ENCODE data around the gene PEDS1. TPM values are rescaled to one million over a fixed set of nuclear protein-coding genes. Genes with fewer than 3 reads are reported as not detected.

Gene PEDS1
- total RNA-seq, 1 experiment from 2014 or later, result 29.7 TPM

- H3K36me3 ChIP-seq (ENCODE audit: insufficient read depth, low read length), result peaks cover 8% of the 10 kb centered on the region; the same call in 1 of the 2 replicates
- no peaks in the 10 kb centered on the region for H3K9me3 ChIP-seq (ENCODE audit: low read length)
- H3K4me2 ChIP-seq (ENCODE audit: low read depth, low read length, poor library complexity, severe bottlenecking), result no peak overlapping the region
- H3K27ac ChIP-seq (ENCODE audit: low read length), result no peak overlapping the region
- no peaks in the 10 kb centered on the region for H4K20me1 ChIP-seq (ENCODE audit: insufficient read depth, low read depth, low read length)
- H3K4me1 ChIP-seq (ENCODE audit: low read length), result no peaks in the 10 kb centered on the region
- H3K4me3 ChIP-seq (ENCODE audit: low read length), result no peak overlapping the region
- no peak overlapping the region for H3K9ac ChIP-seq (ENCODE audit: low read length)
- DNase-seq, result no peak
- H3K79me2 ChIP-seq (ENCODE audit: low read length), result no peaks in the 10 kb centered on the region
- H2AFZ ChIP-seq (ENCODE audit: low read length), result no peak overlapping the region
- H3K9me2 ChIP-seq (replicated peaks; ENCODE audit: insufficient read depth, low read length), result no peaks in the 10 kb centered on the region
- no peaks in the 10 kb centered on the region for H3K27me3 ChIP-seq (ENCODE audit: low read length)
Measured at GRCh38 chr20:50123418-50123817, 30.1 kb downstream of the PEDS1 start.

- Histone ChIP-seq H4K20me1 (ENCODE audit: insufficient read depth, low read depth, low read length) (no peaks in the 10 kb centered on the region), H3K9me3 (ENCODE audit: low read length) (no peaks in the 10 kb centered on the region), H3K27ac (ENCODE audit: low read length) (no peak overlapping the region), H3K27me3 (ENCODE audit: low read length) (no peaks in the 10 kb centered on the region), H3K4me3 (ENCODE audit: low read length) (no peak overlapping the region), H2AFZ (ENCODE audit: low read length) (no peak overlapping the region), H3K79me2 (ENCODE audit: low read length) (no peaks in the 10 kb centered on the region), H3K4me2 (ENCODE audit: low read depth, low read length, poor library complexity, severe bottlenecking) (no peak overlapping the region), H3K9ac (ENCODE audit: low read length) (no peak overlapping the region), H3K9me2 (replicated peaks; ENCODE audit: insufficient read depth, low read length) (no peaks in the 10 kb centered on the region), H3K36me3 (ENCODE audit: insufficient read depth, low read length) (peaks cover 8% of the 10 kb centered on the region; the same call in 1 of the 2 replicates), H3K4me1 (ENCODE audit: low read length) (no peaks in the 10 kb centered on the region)
- DNase-seq, result no peak
Measured at GRCh38 chr20:50122763-50123162, 30.8 kb downstream of the PEDS1 start.

GRCh38 chr20:50121858-50122271, 31.7 kb downstream of the PEDS1 start:
- no peak overlapping the region for H3K4me3 ChIP-seq (ENCODE audit: low read length)

GRCh38 chr20:50120935-50121693, 32.4 kb downstream of the PEDS1 start:
- no peaks in the 10 kb centered on the region for H3K27me3 ChIP-seq (ENCODE audit: low read length)
- H3K9ac ChIP-seq (ENCODE audit: low read length), result no peak overlapping the region
- no peaks in the 10 kb centered on the region for H4K20me1 ChIP-seq (ENCODE audit: insufficient read depth, low read depth, low read length)
- H3K4me2 ChIP-seq (ENCODE audit: low read depth, low read length, poor library complexity, severe bottlenecking), result no peak overlapping the region
- H3K4me1 ChIP-seq (ENCODE audit: low read length), result peaks cover 5% of the 10 kb centered on the region
- H3K36me3 ChIP-seq (ENCODE audit: insufficient read depth, low read length), result peaks cover 8% of the 10 kb centered on the region; the same call in 1 of the 2 replicates
- no peak overlapping the region for H3K27ac ChIP-seq (ENCODE audit: low read length)
- H3K9me3 ChIP-seq (ENCODE audit: low read length), result no peaks in the 10 kb centered on the region
- H3K4me3 ChIP-seq (ENCODE audit: low read length), result no peak overlapping the region
- H3K9me2 ChIP-seq (replicated peaks; ENCODE audit: insufficient read depth, low read length), result no peaks in the 10 kb centered on the region
- DNase-seq, result peak; percentile 80
- H3K79me2 ChIP-seq (ENCODE audit: low read length), result no peaks in the 10 kb centered on the region
- H2AFZ ChIP-seq (ENCODE audit: low read length), result no peak overlapping the region

More at GRCh38 chr20:50121858-50122271, 31.7 kb downstream of the PEDS1 start:
- Histone ChIP-seq H3K36me3 (ENCODE audit: insufficient read depth, low read length) (peaks cover 8% of the 10 kb centered on the region; the same call in 1 of the 2 replicates), H3K9me2 (replicated peaks; ENCODE audit: insufficient read depth, low read length) (no peaks in the 10 kb centered on the region), H3K27me3 (ENCODE audit: low read length) (no peaks in the 10 kb centered on the region), H4K20me1 (ENCODE audit: insufficient read depth, low read depth, low read length) (no peaks in the 10 kb centered on the region), H3K4me1 (ENCODE audit: low read length) (no peaks in the 10 kb centered on the region), H2AFZ (ENCODE audit: low read length) (no peak overlapping the region), H3K9me3 (ENCODE audit: low read length) (no peaks in the 10 kb centered on the region), H3K27ac (ENCODE audit: low read length) (no peak overlapping the region), H3K4me2 (ENCODE audit: low read depth, low read length, poor library complexity, severe bottlenecking) (no peak overlapping the region), H3K79me2 (ENCODE audit: low read length) (no peaks in the 10 kb centered on the region), H3K9ac (ENCODE audit: low read length) (no peak overlapping the region)
- DNase-seq, result peak; percentile 63

- H3K4me1 ChIP-seq (ENCODE audit: low read length), result peaks cover 28% of the 10 kb centered on the region
- no peaks in the 10 kb centered on the region for H3K9me2 ChIP-seq (replicated peaks; ENCODE audit: insufficient read depth, low read length)
- no peak for DNase-seq
- H3K4me2 ChIP-seq (ENCODE audit: low read depth, low read length, poor library complexity, severe bottlenecking), result no peak overlapping the region
- H2AFZ ChIP-seq (ENCODE audit: low read length), result no peak overlapping the region
- no peaks in the 10 kb centered on the region for H3K27me3 ChIP-seq (ENCODE audit: low read length)
- H3K27ac ChIP-seq (ENCODE audit: low read length), result no peak overlapping the region
- H4K20me1 ChIP-seq (ENCODE audit: insufficient read depth, low read depth, low read length), result no peaks in the 10 kb centered on the region
- no peaks in the 10 kb centered on the region for H3K36me3 ChIP-seq (ENCODE audit: insufficient read depth, low read length)
- H3K9me3 ChIP-seq (ENCODE audit: low read length), result no peaks in the 10 kb centered on the region
- H3K4me3 ChIP-seq (ENCODE audit: low read length), result no peak overlapping the region
- H3K9ac ChIP-seq (ENCODE audit: low read length), result no peak overlapping the region
- H3K79me2 ChIP-seq (ENCODE audit: low read length), result peaks cover 22% of the 10 kb centered on the region
Measured at GRCh38 chr20:50118203-50118602, 35.3 kb downstream of the PEDS1 start.

GRCh38 chr20:50116368-50116999, 37.0 kb downstream of the PEDS1 start:
- Histone ChIP-seq H3K27ac (ENCODE audit: low read length) (no peak overlapping the region), H3K79me2 (ENCODE audit: low read length) (peaks cover 37% of the 10 kb centered on the region), H3K36me3 (ENCODE audit: insufficient read depth, low read length) (no peaks in the 10 kb centered on the region), H3K4me1 (ENCODE audit: low read length) (peaks cover 33% of the 10 kb centered on the region), H3K4me3 (ENCODE audit: low read length) (peak overlapping the region; percentile 85), H3K9me3 (ENCODE audit: low read length) (no peaks in the 10 kb centered on the region), H3K27me3 (ENCODE audit: low read length) (no peaks in the 10 kb centered on the region), H4K20me1 (ENCODE audit: insufficient read depth, low read depth, low read length) (peaks cover 11% of the 10 kb centered on the region; the same call in 1 of the 2 replicates), H3K9ac (ENCODE audit: low read length) (peak overlapping the region; percentile 68), H3K4me2 (ENCODE audit: low read depth, low read length, poor library complexity, severe bottlenecking) (peak overlapping the region; percentile 87), H3K9me2 (replicated peaks; ENCODE audit: insufficient read depth, low read length) (no peaks in the 10 kb centered on the region), H2AFZ (ENCODE audit: low read length) (peak overlapping the region; percentile 54; the same call in 1 of the 2 replicates)
- DNase-seq, result no peak

- DNase-seq, result peak; percentile 97
- peak overlapping the region; percentile 85 for H3K4me3 ChIP-seq (ENCODE audit: low read length)
- peak overlapping the region; percentile 54 for H2AFZ ChIP-seq (ENCODE audit: low read length)
- peak overlapping the region; percentile 80 for H3K9ac ChIP-seq (ENCODE audit: low read length)
- no peaks in the 10 kb centered on the region for H3K9me2 ChIP-seq (replicated peaks; ENCODE audit: insufficient read depth, low read length)
- peaks cover 18% of the 10 kb centered on the region for H4K20me1 ChIP-seq (ENCODE audit: insufficient read depth, low read depth, low read length)
- H3K36me3 ChIP-seq (ENCODE audit: insufficient read depth, low read length), result no peaks in the 10 kb centered on the region
- H3K27ac ChIP-seq (ENCODE audit: low read length), result peak overlapping the region; percentile 22; the same call in 1 of the 2 replicates
- no peaks in the 10 kb centered on the region for H3K9me3 ChIP-seq (ENCODE audit: low read length)
- peaks cover 40% of the 10 kb centered on the region for H3K4me1 ChIP-seq (ENCODE audit: low read length)
- peak overlapping the region; percentile 87 for H3K4me2 ChIP-seq (ENCODE audit: low read depth, low read length, poor library complexity, severe bottlenecking)
- peaks cover 44% of the 10 kb centered on the region for H3K79me2 ChIP-seq (ENCODE audit: low read length)
- no peaks in the 10 kb centered on the region for H3K27me3 ChIP-seq (ENCODE audit: low read length)
Measured at GRCh38 chr20:50115591-50116367, 37.7 kb downstream of the PEDS1 start.
